Duodenal mucosa (tissue), 2 donors: Measurements from ENCODE around the gene FGF2.
"Not testable (repeated sequence)": the region's sequence is repeated elsewhere in the genome, so short reads cannot be mapped to it uniquely, and the experiment has no call there.

Source experiments
- H3K27ac ChIP-seq: one replicate; pipeline ENCODE4 v1.7.0; 2013; ENCODE audit warnings: low read depth, low read length
- H3K27me3 ChIP-seq, 2 donors: one replicate each; pipeline ENCODE4 v1.7.0; 2013; ENCODE audit warnings: low read length in 2 of 2, control low read depth in 1 of 2; ENCODE audit not compliant: insufficient read depth in 2 of 2, control insufficient read depth in 1 of 2
- H3K36me3 ChIP-seq, 2 donors: one replicate each; pipeline ENCODE4 v1.7.0; 2013; ENCODE audit warnings: low read length in 2 of 2, control low read depth in 1 of 2; ENCODE audit not compliant: insufficient read depth in 2 of 2, control insufficient read depth in 1 of 2
- H3K4me1 ChIP-seq, 2 donors: one replicate each; pipeline ENCODE4 v1.7.0; 2013; ENCODE audit warnings: low read length in 2 of 2, control low read depth in 1 of 2; ENCODE audit not compliant: insufficient read depth in 2 of 2, control insufficient read depth in 1 of 2
- H3K4me3 ChIP-seq, 2 donors: one replicate each; pipeline ENCODE4 v1.7.0; 2013; ENCODE audit warnings: low read length in 2 of 2, low read depth in 1 of 2
- H3K9ac ChIP-seq, 2 donors: one replicate each; pipeline ENCODE4 v1.7.0; 2013; ENCODE audit warnings: low read length in 2 of 2, low read depth in 1 of 2
- H3K9me3 ChIP-seq, 2 donors: one replicate each; pipeline ENCODE4 v1.7.0; 2013; ENCODE audit warnings: low read length in 2 of 2, control low read depth in 1 of 2; ENCODE audit not compliant: control insufficient read depth in 1 of 2

Gene FGF2

DNA sequence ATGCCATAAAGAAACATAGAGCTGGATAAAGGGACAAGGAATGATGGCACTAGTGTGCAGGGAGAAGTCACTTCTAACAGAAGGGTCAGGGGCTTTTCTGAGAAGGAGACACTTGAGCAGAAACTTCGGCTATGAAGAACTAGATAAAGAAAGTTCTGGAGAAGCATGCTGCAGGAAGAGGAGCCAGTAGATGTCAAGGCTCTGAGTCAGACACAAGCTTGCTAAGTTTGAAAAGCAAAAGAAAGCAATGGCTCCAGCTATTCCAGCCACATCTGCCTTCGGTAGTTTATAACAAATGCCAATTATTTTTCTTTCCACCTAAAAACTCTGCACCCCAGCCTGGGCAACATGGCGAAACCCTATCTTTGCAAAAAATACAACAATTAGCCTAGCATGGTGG, 88.3 kb downstream of the FGF2 start:
- Histone ChIP-seq H3K4me3 (no peak overlapping the region), H3K36me3 (no peaks in the 10 kb centered on the region), H3K27me3 (no peaks in the 10 kb centered on the region), H3K4me1 (no peaks in the 10 kb centered on the region), H3K9me3 (no peaks in the 10 kb centered on the region), H3K9ac (no peak overlapping the region), H3K27ac (no peak overlapping the region)

DNA sequence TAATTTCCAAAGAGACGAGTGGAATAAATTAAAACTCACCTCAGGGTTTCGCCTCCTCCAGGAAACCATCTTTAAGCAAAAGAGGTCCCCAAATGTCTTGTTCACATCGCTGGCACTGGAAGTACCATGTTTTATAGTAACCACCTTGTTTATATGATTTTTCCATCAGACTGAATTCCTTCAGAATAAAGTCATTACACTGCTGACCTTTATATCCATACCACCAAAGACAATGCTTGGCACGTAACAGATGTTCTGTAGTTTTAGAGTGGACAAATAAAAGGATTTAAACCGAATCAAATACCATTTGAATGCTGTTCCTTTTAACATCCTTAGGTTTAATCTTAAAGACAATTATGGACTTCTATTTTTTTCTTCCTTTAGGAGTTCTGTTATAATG, 91.1 kb downstream of the FGF2 start:
- Histone ChIP-seq H3K9ac (no peak overlapping the region), H3K27me3 (no peaks in the 10 kb centered on the region), H3K4me3 (no peak overlapping the region), H3K9me3 (no peaks in the 10 kb centered on the region), H3K27ac (no peak overlapping the region), H3K4me1 (no peaks in the 10 kb centered on the region), H3K36me3 (no peaks in the 10 kb centered on the region)

GRCh38 chr4:122920473-122920872, 93.8 kb downstream of the FGF2 start:
- no peaks in the 10 kb centered on the region for H3K27me3 ChIP-seq
- H3K27ac ChIP-seq: no peak overlapping the region

GRCh38 chr4:122921300-122921699, 94.7 kb downstream of the FGF2 start:
- no peaks in the 10 kb centered on the region for H3K27me3 ChIP-seq
- peak overlapping the region in 1 of 2 donors; percentile 58 for H3K9ac ChIP-seq
- no peaks in the 10 kb centered on the region for H3K36me3 ChIP-seq
- H3K27ac ChIP-seq: no peak overlapping the region
- no peaks in the 10 kb centered on the region for H3K9me3 ChIP-seq
- H3K4me3 ChIP-seq: peak overlapping the region in 1 of 2 donors; percentile 81
- peaks cover 10 to 11% of the 10 kb centered on the region in 2 donors for H3K4me1 ChIP-seq

More at GRCh38 chr4:122920473-122920872, 93.8 kb downstream of the FGF2 start:
- H3K4me1 ChIP-seq: peaks cover 10 to 11% of the 10 kb centered on the region in 2 donors
- no peak overlapping the region for H3K9ac ChIP-seq
- H3K9me3 ChIP-seq: no peaks in the 10 kb centered on the region
- H3K4me3 ChIP-seq: no peak overlapping the region
- no peaks in the 10 kb centered on the region for H3K36me3 ChIP-seq

DNA sequence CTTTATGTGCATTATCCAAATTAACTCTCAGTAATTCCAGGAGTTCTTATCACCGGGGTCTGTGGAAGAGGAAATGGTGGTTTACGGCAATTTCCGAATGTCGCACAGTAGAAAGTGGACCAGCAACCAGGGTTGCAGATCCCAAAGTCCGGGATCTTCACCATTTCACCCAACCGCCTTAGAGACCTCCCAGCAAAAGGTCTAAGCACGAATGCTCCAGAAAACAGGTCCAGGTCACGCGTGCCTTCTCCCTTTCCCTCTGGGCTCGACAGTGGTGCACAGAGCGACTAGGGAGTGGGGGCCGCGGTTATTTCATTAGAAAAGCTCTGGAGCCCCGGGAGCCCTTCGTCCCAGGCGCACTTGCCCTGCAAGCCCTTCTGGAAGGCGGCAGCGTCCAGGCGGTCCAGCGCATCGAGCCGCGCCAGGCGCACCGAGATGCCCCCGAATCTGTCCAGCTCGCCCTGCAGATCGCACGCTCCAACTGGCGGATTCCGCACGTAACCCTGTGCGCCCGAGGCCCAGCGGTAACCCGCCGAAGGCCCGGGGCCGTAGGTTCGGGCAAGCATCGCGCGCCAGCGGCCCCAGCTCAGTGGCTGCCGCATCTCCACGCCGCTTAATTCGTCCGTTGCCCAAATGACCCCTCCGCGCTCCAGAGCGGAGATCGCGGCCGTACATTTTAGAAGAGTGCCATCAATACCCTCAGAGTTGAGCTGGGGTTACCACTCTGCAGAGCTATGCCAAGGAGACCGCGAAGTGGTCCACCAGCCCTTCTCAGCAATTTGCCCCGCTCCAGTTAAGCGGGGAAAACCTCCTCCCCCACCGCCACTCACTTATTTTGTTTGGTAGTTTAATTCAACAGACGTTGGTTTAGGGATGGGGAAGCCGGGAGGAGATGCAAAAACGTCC, 95.6 kb downstream of the FGF2 start, which contains the start of gene NUDT6:
TSS of gene NUDT6 (minus strand) at position 627 of the 906 bp plus-strand sequence. CDS start at position 602, 25 bp downstream.
- no peaks in the 10 kb centered on the region for H3K36me3 ChIP-seq
- H3K27me3 ChIP-seq: no peaks in the 10 kb centered on the region
- no peak within 1 kb of the TSS for H3K27ac ChIP-seq
- peak within 1 kb of the TSS; percentile 81 to 97 for H3K4me3 ChIP-seq
- no peaks in the 10 kb centered on the region for H3K9me3 ChIP-seq
- H3K4me1 ChIP-seq: peaks cover 10 to 11% of the 10 kb centered on the region in 2 donors
- H3K9ac ChIP-seq: peak within 1 kb of the TSS; percentile 58 to 71

GRCh38 chr4:122922877-122923511, 96.4 kb downstream of the FGF2 start:
- Histone ChIP-seq H3K4me3 (peak overlapping the region; percentile 81 to 97), H3K27ac (no peak overlapping the region), H3K36me3 (no peaks in the 10 kb centered on the region), H3K4me1 (peaks cover 10 to 11% of the 10 kb centered on the region in 2 donors), H3K9ac (peak overlapping the region; percentile 58 to 71), H3K9me3 (no peaks in the 10 kb centered on the region), H3K27me3 (no peaks in the 10 kb centered on the region)

DNA sequence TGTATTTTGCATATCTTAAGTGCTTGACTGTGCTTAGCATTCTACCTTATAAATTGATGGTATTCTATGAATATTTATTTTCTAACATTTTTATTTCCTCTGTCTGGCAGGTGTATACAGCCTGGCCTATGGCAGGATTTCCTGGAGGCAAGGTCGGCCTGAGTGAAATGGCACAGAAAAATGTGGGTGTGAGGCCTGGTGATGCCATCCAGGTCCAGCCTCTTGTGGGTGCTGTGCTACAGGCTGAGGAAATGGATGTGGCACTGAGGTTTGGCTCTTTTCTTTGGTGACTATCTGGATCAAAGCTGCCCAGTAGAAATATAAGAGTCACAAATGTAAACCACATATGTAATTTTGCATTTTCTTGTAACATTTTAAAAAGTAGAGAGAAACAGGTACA, 102.3 kb downstream of the FGF2 start:
- Histone ChIP-seq H3K4me3 (no peak overlapping the region), H3K9me3 (no peaks in the 10 kb centered on the region), H3K9ac (no peak overlapping the region), H3K4me1 (peaks cover 4 to 5% of the 10 kb centered on the region in 2 donors), H3K27me3 (no peaks in the 10 kb centered on the region), H3K36me3 (peaks cover 4 to 14% of the 10 kb centered on the region in 2 donors), H3K27ac (no peak overlapping the region)

DNA sequence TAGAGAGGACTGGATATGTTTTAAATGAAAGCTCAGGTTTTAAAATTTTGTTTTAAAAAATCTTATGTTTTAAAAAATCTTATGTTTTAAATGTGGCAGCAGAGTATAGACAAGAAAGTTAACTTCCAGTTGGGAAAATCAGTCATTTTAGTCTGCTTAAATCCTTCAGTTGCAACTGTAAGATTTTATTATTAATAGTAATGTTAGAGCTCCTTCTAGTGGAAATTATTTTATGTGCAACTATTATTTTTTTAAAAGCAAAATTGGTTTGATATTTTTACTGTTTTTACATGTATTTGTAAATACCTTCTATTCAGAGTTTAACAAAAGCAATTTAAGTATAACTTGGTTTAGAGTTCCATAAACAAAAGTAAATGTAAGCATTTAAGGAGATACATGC, 104.2 kb downstream of the FGF2 start:
- Histone ChIP-seq H3K36me3 (peaks cover 9 to 22% of the 10 kb centered on the region in 2 donors), H3K9ac (no peak overlapping the region), H3K4me3 (no peak overlapping the region), H3K4me1 (no peaks in the 10 kb centered on the region), H3K9me3 (no peaks in the 10 kb centered on the region), H3K27me3 (no peaks in the 10 kb centered on the region), H3K27ac (no peak overlapping the region)

DNA sequence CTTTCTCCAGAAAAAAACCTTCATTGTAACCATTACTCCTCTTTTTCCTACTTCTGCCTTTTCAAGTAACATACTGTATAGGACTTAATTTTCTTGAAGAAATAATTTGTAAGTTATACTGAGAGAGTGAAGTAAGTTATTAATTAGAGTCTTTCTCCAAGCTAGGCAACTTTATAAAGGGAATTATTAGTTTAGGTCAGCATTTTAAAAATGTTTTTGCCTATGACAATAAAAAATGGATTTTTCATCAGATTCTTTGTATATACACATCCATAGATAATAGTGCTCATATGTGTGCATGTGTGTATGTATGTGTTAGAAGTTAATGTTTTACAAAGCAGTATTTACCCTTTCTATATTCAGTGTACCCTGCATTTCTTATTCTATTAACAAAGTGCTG, 106.1 kb downstream of the FGF2 start:
- Histone ChIP-seq H3K36me3 (peaks cover 9 to 32% of the 10 kb centered on the region in 2 donors), H3K4me1 (no peaks in the 10 kb centered on the region), H3K27me3 (no peaks in the 10 kb centered on the region), H3K9me3 (no peaks in the 10 kb centered on the region), H3K9ac (no peak overlapping the region), H3K4me3 (no peak overlapping the region), H3K27ac (no peak overlapping the region)

DNA sequence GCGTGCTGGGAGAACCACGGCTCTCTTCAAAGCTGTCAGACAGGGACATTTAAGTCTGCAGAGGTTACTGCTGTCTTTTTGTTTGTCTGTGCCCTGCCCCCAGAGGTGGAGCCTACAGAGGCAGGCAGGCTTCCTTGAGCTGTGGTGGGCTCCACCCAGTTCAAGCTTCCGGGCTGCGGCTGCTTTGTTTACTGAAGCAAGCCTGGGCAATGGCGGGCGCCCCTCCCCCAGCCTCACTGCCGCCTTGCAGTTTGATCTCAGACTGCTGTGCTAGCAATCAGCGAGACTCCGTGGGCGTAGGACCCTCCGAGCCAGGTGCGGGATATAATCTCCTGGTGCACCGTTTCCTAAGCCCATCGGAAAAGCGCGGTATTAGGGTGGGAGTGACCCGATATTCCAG, 118.5 kb downstream of the FGF2 start:
- H3K27me3 ChIP-seq, H3K4me1 ChIP-seq, H3K27ac ChIP-seq, H3K9ac ChIP-seq, H3K4me3 ChIP-seq, H3K9me3 ChIP-seq: not testable (repeated sequence)
- peaks cover 5 to 30% of the 10 kb centered on the region in 2 donors for H3K36me3 ChIP-seq
